ENCODE measurements around the gene GLRX2.

DNA sequence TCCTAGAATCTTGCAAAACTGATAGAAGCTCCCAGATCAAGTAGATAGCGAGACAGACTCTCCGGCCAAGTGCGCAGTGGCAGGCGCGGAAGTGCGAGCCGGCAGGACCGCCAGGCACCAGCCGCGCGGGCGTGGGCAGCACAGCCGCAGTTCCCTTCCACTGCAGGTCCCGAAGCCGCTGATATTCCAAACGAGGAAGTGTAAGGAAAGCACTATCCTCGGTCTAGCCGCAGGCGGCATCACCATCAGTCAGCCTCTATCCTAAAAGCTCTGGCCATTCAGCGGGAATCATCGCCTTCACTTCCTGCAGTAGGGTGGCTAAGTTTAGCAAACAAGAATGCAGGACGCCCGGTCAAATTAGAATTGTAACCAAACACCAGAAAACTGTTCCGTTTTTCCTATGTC, 710 bp downstream of the GLRX2 start:
- TF ChIP-seq POLR2A (IDR thresholded peaks at IDR 0.05; ENCODE audit: low read length): no peak
- TF ChIP-seq GATA1 (IDR thresholded peaks at IDR 0.05; ENCODE audit: low read depth, low read length): no peak

Measured in erythroblast (primary cell).